AG10803 (cell line): ENCODE measurements around the gene IL6ST.

Experiments used
- DNase-seq: peaks from one replicate; pipeline ENCODE4 v3.0.0; 2010; ENCODE audit warnings: low read depth
- H3K4me3 ChIP-seq: 2 replicates; pipeline ENCODE4 v1.5.1; 2011; ENCODE audit warnings: mild to moderate bottlenecking, low read length, control low read depth
- TF ChIP-seq, protein P1 (sequence below): conservative IDR thresholded peaks from 2 replicates; pipeline ENCODE4 v1.5.1; 2011; ENCODE audit warnings: mild to moderate bottlenecking, low read length, control low read depth, inconsistent platforms

The IL6ST gene

DNA sequence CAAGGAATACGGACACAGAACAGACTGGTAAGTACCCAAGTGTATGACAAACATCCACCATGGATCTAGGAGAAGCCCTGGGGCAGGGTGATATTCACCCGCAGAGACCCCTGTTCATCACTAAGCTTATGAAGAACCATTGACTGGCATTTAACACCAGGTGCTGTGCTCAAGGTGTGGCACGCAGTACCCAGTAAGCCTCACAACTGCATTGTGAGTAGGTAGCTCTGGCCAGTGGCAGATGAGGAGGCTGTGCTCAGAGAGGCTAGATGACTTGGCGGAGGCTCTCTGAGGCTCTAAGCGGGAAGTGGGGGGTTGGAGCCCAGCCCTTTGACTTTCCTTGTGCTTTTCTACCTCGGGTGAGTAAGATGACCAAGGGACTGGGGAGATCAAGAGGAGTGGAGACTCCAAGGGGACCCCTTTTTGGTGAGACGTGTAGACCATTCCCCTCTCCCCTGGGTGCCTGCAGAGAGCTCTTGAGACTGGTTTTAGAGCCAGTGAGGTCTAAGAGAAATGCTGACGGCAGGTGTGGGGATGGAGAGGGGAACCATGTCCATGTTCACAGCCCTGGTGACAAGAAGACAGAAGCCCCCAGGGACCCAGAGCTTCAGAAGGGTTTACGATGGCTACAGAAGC lies 70.8 kb downstream of the IL6ST start:
- no peak for DNase-seq
- H3K4me3 ChIP-seq, result no peak overlapping the region
- TF ChIP-seq, protein P1, sequence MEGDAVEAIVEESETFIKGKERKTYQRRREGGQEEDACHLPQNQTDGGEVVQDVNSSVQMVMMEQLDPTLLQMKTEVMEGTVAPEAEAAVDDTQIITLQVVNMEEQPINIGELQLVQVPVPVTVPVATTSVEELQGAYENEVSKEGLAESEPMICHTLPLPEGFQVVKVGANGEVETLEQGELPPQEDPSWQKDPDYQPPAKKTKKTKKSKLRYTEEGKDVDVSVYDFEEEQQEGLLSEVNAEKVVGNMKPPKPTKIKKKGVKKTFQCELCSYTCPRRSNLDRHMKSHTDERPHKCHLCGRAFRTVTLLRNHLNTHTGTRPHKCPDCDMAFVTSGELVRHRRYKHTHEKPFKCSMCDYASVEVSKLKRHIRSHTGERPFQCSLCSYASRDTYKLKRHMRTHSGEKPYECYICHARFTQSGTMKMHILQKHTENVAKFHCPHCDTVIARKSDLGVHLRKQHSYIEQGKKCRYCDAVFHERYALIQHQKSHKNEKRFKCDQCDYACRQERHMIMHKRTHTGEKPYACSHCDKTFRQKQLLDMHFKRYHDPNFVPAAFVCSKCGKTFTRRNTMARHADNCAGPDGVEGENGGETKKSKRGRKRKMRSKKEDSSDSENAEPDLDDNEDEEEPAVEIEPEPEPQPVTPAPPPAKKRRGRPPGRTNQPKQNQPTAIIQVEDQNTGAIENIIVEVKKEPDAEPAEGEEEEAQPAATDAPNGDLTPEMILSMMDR, result no peak

DNA sequence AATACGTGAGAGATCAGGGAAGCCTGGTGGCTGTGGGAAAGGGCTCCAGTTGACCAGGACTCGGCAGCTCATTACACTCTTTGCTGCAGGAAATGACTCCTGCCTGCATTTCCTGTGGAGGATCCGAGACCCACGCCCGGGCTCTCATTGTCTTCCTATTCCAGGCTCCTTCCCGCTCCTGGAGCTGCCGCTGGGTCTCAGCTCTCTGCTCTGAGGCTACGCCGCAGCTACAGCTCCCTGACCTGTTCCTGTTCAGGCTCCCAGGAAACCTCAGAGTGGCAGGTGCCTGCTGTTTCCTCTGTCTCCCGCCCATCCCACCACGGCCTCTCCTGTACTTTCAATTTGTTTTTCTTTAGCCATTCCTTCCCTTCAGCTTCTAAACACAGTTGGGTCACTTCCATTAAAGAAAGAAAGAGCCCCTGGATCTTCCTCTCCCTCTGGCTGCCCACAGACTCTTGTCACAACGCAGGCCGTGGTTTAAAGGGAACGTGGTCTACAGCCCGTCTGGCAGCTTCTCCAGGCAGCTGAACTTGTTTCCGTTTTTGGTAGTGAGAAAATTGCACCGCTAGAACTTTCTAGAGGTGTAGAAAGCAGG lies 71.5 kb downstream of the IL6ST start:
- H3K4me3 ChIP-seq, result peak overlapping the region; percentile 26; the same call in 1 of the 2 replicates
- TF ChIP-seq, protein P1, result no peak
- DNase-seq, result no peak

DNA sequence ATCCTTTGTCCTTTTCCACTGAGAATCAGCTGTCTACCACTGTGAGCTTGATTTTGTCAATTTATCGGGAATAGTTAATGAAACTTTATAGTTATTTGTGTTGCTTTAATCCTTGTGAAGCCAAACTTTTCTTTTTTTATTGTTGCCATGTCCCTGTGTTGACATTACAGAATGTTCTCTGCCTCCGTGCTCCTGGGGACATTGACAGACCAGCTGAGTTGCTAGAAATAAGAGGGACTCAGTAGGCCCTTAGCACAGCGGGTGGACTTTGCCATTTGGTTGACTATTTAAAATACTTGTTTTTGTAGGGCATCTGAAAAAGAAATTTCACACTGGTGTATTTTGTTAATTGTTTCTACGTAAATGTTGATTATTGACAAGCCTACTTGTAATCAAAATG lies 73.1 kb downstream of the IL6ST start:
- TF ChIP-seq, protein P1, result no peak
- no peak overlapping the region for H3K4me3 ChIP-seq
- no peak for DNase-seq

DNA sequence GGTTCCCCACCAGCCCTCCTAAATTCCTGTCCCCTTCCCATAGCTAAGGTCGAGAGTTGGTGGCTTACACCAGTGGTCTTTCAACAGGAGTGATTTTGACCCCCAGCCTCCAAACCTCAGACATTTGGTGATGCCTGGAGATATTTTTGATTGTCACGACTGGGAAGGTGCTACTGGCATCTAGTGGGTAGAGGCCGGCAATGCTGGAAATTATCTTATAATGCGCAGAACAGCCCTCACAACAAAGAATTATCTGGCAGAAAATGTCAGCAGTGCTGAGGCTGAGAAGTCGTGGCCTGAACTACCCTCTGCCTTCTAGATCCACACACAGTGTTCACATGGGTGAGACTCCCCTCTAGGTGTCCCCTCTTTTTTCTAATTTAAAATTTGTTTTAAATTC lies 74.0 kb downstream of the IL6ST start:
- TF ChIP-seq, protein P1, result peak; percentile 57
- no peak overlapping the region for H3K4me3 ChIP-seq
- DNase-seq, result peak; percentile 21

DNA sequence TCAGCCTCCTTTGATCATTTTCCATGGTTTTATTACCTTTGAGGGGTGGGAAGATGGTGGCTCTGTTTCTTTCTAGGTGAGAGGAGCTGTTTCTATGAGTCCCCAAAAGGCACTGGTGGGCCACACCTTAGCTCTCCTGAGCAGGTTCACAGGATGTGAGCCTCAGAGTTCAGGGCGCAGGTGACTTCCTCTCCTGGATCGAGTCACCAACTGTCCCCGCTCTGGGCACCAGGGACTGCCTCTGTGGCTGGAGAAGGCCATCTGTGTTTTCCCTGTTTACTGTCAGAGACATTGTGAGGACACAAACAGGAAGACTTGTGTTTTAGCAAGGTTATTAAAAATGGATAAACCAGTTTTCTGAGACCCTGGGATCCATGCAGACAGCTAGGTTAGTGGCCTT lies 75.1 kb downstream of the IL6ST start:
- TF ChIP-seq, protein P1, result no peak
- no peak for DNase-seq
- no peak overlapping the region for H3K4me3 ChIP-seq

DNA sequence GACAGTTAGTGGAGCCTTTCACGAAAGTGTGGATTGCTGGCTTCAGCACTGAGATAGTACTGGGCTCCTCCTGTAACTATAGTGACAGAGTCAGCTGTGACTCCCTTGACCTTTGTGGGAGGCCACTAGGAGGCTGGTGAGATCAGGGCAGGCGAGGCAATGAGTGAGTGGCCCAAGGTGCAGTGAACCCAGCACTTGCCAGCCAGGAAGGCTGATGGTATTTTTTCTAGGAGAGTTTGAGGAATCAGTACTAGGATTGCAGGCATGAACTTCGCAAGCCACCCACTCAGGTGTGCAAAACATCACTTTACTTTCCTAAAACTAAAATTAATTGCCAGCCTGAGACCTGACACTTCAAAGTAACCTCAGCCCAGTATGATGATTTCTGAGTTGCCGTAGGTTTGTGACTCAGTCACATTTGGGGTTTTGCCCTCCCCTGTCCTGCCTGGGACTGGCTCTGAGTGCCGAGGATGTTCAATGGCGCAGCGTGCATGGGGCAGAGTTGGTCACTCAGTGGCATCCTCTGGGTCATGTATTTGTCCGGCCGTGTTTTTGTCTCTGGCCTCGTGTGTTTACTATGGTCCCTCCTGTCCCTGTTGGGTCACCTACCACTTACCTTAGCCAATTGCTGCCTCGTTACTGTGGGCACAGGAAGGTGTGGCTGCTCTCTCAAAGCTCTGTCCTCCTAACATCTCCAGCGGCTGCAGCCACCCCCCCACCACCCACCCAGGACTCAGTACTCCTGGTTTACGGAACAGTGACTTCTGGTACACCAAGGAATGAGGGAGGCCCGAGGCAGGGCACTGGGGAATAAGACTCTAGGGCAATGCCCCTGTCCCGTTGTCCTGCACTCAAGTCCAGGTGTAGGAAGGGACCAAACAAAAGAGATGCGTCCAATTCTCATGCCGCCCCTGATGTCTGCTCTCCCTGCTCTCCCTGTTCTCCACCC lies 76.4 kb downstream of the IL6ST start:
- DNase-seq, result no peak
- H3K4me3 ChIP-seq, result no peak overlapping the region
- TF ChIP-seq, protein P1, result no peak
